Aorta (tissue), 5 donors: ENCODE measurements around the gene PXMP4. TPM values are rescaled to one million over a fixed set of nuclear protein-coding genes. Genes with fewer than 3 reads are reported as not detected.
A peak's percentile ranks its signal among the peaks of the same experiment; 100 is the strongest.

Experiments
- ATAC-seq: fragments of 200-7000 bp; cut with Tn5 transposase; one replicate; pipeline ENCODE4 v1.9.1; 2022; ENCODE audit warnings: moderate library complexity; ENCODE audit not compliant: low FRiP score
- DNase-seq, 2 donors: peaks; one replicate each; pipeline ENCODE4 v3.0.0-alpha.2; 2020
- H3K27ac ChIP-seq, 2 donors: one replicate each; pipeline ENCODE4 v1.5.1; 2013; ENCODE audit warnings: low read length in 2 of 2, mild to moderate bottlenecking in 2 of 2, moderate library complexity in 2 of 2, control low read depth in 1 of 2, inconsistent platforms in 1 of 2, low read depth in 1 of 2
- H3K27me3 ChIP-seq, 2 donors: one replicate each; pipeline ENCODE4 v1.6.1; 2013; ENCODE audit warnings: control low read depth in 1 of 2, low read length in 1 of 2, mild to moderate bottlenecking in 1 of 2, moderate library complexity in 1 of 2; ENCODE audit not compliant: insufficient read depth in 2 of 2, control insufficient read depth in 1 of 2
- H3K36me3 ChIP-seq, 2 donors: one replicate each; pipeline ENCODE4 v1.6.1; 2013; ENCODE audit warnings: control low read depth in 1 of 2, low read length in 1 of 2, mild to moderate bottlenecking in 1 of 2; ENCODE audit not compliant: insufficient read depth in 2 of 2, control insufficient read depth in 1 of 2
- H3K4me1 ChIP-seq, 2 donors: one replicate each; pipeline ENCODE4 v1.6.1; 2013; ENCODE audit warnings: low read length in 2 of 2, control low read depth in 1 of 2, mild to moderate bottlenecking in 1 of 2, moderate library complexity in 1 of 2; ENCODE audit not compliant: insufficient read depth in 2 of 2, control insufficient read depth in 1 of 2
- H3K4me3 ChIP-seq, 2 donors: one replicate each; pipeline ENCODE4 v1.5.1; 2013; ENCODE audit warnings: low read length in 2 of 2, control low read depth in 1 of 2, mild to moderate bottlenecking in 1 of 2
- H3K9me3 ChIP-seq: one replicate; pipeline ENCODE4 v1.6.1; 2013; ENCODE audit warnings: mild to moderate bottlenecking, low read length; ENCODE audit not compliant: control insufficient read depth
- WGBS, 2 donors: extraction: QIAGEN DNeasy Blood & Tissue Kit; methylation state at CpG; one replicate each; pipeline ENCODE4 v1.1.7; 2013; 5-methylcytosine and 5-hydroxymethylcytosine counted together
- intact Hi-C, 2 donors: fragments of 100-400 bp; cut with DNase I; formaldehyde crosslinking; loops; one replicate each; pipeline versions ENCODE4 v1.14.2 to v1.15.0; 2022
- polyA plus RNA-seq, 2 donors: library from polyadenylated mRNA; stranded (reverse); fragments of 200-250 nt; gene quantifications; one replicate each; pipeline ENCODE4 v1.2.3, GENCODE V29; 2013
- total RNA-seq, 2 donors: library from RNA; stranded (reverse); fragmentation: NEBNext Ultra II Directional; extraction: Animal tissue kit (Norgen Biotek cat#: 25700); gene quantifications; one replicate each; pipeline ENCODE4 v1.2.1, GENCODE V29; 2021
- donor health status: healthy with polysubstance abuse.
- donor health status: Bipolar disorder and iron deficiency.
- donor health status: DM: no; HTN: no; CAD: no.
- donor health status: DM: no; HTN: no; CAD: no.
- donor health status: DM: yes; HTN: yes; CAD: no.

The PXMP4 gene
- total and polyA plus RNA-seq, 4 donors, result 1.5 to 7.5 (median 4.7) TPM

DNA sequence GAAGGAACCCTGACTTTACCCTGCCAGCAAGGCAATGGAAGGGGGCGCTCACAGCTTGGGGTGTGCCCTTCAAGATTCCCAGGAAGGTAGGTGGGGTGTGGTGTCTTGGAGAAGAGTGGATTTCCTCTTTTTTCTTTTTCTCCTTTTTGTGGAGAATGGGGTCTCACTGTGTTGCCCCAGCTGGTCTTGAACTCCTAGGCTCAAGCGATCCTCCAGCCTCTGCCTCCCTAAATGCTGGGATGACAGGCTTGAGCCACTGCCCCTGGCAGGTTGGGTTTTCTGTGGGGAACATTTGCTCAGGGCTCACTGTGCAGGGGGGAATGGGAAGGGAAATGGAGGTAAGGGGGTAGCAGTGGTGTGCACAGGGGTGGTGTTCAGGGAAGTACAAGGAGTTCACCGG, 7.7 kb upstream of the PXMP4 start:
- no peak overlapping the region for H3K27ac ChIP-seq
- DNase-seq, result no peak
- H3K4me1 ChIP-seq, result no peaks in the 10 kb centered on the region
- 86 to 88% methylated on average over 3 of the region's 3 CpGs for WGBS, 2 donors
- ATAC-seq, result no peak
- H3K27me3 ChIP-seq, result no peaks in the 10 kb centered on the region
- no peaks in the 10 kb centered on the region for H3K36me3 ChIP-seq
- H3K9me3 ChIP-seq, result no peaks in the 10 kb centered on the region
- intact Hi-C loops, result no loop called here
- H3K4me3 ChIP-seq, result no peak overlapping the region

DNA sequence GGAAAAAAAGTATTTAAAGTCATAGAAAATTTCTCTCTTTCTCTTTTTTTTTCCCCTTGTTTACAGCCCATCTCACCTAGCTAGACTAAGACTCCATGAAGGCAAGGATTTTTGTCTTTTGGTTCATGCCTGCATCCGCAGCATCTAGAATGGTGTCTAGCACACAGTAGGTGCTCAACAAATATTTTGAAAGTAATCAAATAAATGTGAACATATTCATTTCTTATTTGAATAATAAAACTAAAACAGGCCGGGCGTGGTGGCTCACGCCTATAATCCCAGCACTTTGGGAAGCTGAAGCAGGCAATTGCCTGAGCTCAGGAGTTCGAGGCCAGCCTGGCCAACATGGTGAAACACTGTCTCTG, 7.0 kb upstream of the PXMP4 start:
- intact Hi-C loops, result no loop called here
- Histone ChIP-seq H3K4me3 (no peak overlapping the region), H3K27me3 (no peaks in the 10 kb centered on the region), H3K27ac (no peak overlapping the region), H3K4me1 (no peaks in the 10 kb centered on the region), H3K9me3 (no peaks in the 10 kb centered on the region), H3K36me3 (no peaks in the 10 kb centered on the region)
- DNase-seq, result no peak
- ATAC-seq, result no peak
- WGBS, 2 donors, result 90% methylated on average over 5 of the region's 5 CpGs

- ATAC-seq (no peak), DNase-seq (no peak)
- no peak overlapping the region for H3K27ac ChIP-seq
- no peaks in the 10 kb centered on the region for H3K9me3 ChIP-seq
- no peaks in the 10 kb centered on the region for H3K36me3 ChIP-seq
- intact Hi-C loops, result no loop called here
- H3K27me3 ChIP-seq, result no peaks in the 10 kb centered on the region
- H3K4me3 ChIP-seq, result no peak overlapping the region
- no peaks in the 10 kb centered on the region for H3K4me1 ChIP-seq
- WGBS, 2 donors, result 72 to 74% methylated on average over 7 of the region's 7 CpGs
Observed at GRCh38 chr20:33725607-33726264, 5.6 kb upstream of the PXMP4 start.

GRCh38 chr20:33724439-33725094, 4.5 kb upstream of the PXMP4 start:
- DNase-seq, result no peak
- intact Hi-C loops, result loop anchor here in 1 of 2 donors (5.0 kb wide), 1 partner anchor 37 kb away; the partner anchor contains the start of gene E2F1
- Histone ChIP-seq H3K9me3 (no peaks in the 10 kb centered on the region), H3K4me1 (no peaks in the 10 kb centered on the region), H3K27me3 (no peaks in the 10 kb centered on the region), H3K36me3 (no peaks in the 10 kb centered on the region), H3K27ac (no peak overlapping the region), H3K4me3 (no peak overlapping the region)
- no peak for ATAC-seq
- WGBS, 2 donors, result 83 to 87% methylated on average over 14 of the region's 14 CpGs

GRCh38 chr20:33721391-33722140, 1.5 kb upstream of the PXMP4 start:
- intact Hi-C loops, result loop anchor here in 1 of 2 donors (5.0 kb wide), 1 partner anchor 34 kb away; the partner anchor contains the start of gene E2F1
- ATAC-seq, result no peak
- 94% methylated on average over 11 of the region's 11 CpGs for WGBS, 2 donors
- Histone ChIP-seq H3K4me3 (no peak overlapping the region), H3K9me3 (no peaks in the 10 kb centered on the region), H3K4me1 (no peaks in the 10 kb centered on the region), H3K27ac (no peak overlapping the region), H3K27me3 (no peaks in the 10 kb centered on the region), H3K36me3 (no peaks in the 10 kb centered on the region)
- DNase-seq, result no peak

GRCh38 chr20:33719277-33719988, 677 bp downstream of the PXMP4 start:
- Histone ChIP-seq H3K4me1 (no peaks in the 10 kb centered on the region), H3K27me3 (no peaks in the 10 kb centered on the region), H3K4me3 (peak overlapping the region; percentile 59 to 83), H3K9me3 (no peaks in the 10 kb centered on the region), H3K27ac (peak overlapping the region in 1 of 2 donors; percentile 29), H3K36me3 (no peaks in the 10 kb centered on the region)
- intact Hi-C loops, result no loop called here
- 40 to 52% methylated on average over 13 of the region's 13 CpGs for WGBS, 2 donors
- ATAC-seq (no peak), DNase-seq (no peak)

DNA sequence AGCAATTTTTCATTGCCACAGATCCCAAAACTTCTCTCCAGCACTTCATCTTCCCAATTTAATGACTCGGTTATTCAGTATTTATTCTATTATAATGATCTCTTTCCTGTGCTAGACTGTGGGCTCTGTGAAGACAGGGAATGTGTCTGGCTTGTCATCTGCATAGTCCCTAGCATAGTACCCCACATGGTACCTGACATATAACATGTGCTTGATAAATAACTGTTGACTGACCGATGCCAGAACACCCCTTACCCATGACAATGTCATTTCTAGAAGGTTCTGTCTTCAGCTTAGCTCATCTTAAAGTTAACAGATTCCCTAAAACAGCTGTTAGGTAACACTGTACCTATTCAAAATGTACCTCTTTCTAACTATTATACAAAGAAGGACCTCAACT, 3.6 kb downstream of the PXMP4 start:
- no peak overlapping the region for H3K27ac ChIP-seq
- no peaks in the 10 kb centered on the region for H3K9me3 ChIP-seq
- intact Hi-C loops, result no loop called here
- no peaks in the 10 kb centered on the region for H3K27me3 ChIP-seq
- WGBS, 2 donors, result 82 to 89% methylated on average over 2 of the region's 2 CpGs
- no peaks in the 10 kb centered on the region for H3K36me3 ChIP-seq
- DNase-seq (no peak), ATAC-seq (no peak)
- H3K4me3 ChIP-seq, result no peak overlapping the region
- no peaks in the 10 kb centered on the region for H3K4me1 ChIP-seq

- H3K27me3 ChIP-seq, result no peaks in the 10 kb centered on the region
- H3K36me3 ChIP-seq, result no peaks in the 10 kb centered on the region
- 91 to 92% methylated on average over 10 of the region's 10 CpGs for WGBS, 2 donors
- intact Hi-C loops, result no loop called here
- no peak overlapping the region for H3K27ac ChIP-seq
- no peak for ATAC-seq
- no peak overlapping the region for H3K4me3 ChIP-seq
- DNase-seq, result no peak
- H3K9me3 ChIP-seq, result no peaks in the 10 kb centered on the region
- H3K4me1 ChIP-seq, result no peaks in the 10 kb centered on the region
Observed at GRCh38 chr20:33713865-33714367, 6.2 kb downstream of the PXMP4 start.
